Psoas muscle (tissue), 8 donors: Measurements from ENCODE around the gene SPON1. TPM values are rescaled to one million over a fixed set of nuclear protein-coding genes. Genes with fewer than 3 reads are reported as not detected.
"Not testable (repeated sequence)": the region's sequence is repeated elsewhere in the genome, so short reads cannot be mapped to it uniquely, and the experiment has no call there.

Experiments
- ATAC-seq, 4 donors: fragments of 200-7000 bp; cut with Tn5 transposase; one replicate each; pipeline ENCODE4 v1.9.1; 2020; ENCODE audit warnings: moderate library complexity in 3 of 4, mild to moderate bottlenecking in 2 of 4
- DNase-seq, 2 donors: peaks; one replicate each; pipeline ENCODE4 v3.0.0-alpha.2; 2020
- H3K27ac ChIP-seq: fragments of 200-600 bp; one replicate; pipeline ENCODE4 v1.8.0; 2022
- H3K27me3 ChIP-seq, 3 donors: fragments of 200-600 bp in 1 of 3; one replicate each; pipeline versions ENCODE4 v1.6.1 to v1.8.0; 2013 to 2022; ENCODE audit warnings: low read length in 2 of 3, mild to moderate bottlenecking in 2 of 3, moderate library complexity in 1 of 3; ENCODE audit not compliant: insufficient read depth in 3 of 3
- H3K36me3 ChIP-seq, 2 donors: fragments of 200-600 bp in 1 of 2; one replicate each; pipeline versions ENCODE4 v1.6.1 to v1.8.0; 2013 to 2022; ENCODE audit warnings: low read depth in 1 of 2, mild to moderate bottlenecking in 1 of 2, moderate library complexity in 1 of 2; ENCODE audit not compliant: insufficient read depth in 1 of 2
- H3K4me1 ChIP-seq: fragments of 200-600 bp; one replicate; pipeline ENCODE4 v1.8.0; 2022
- H3K4me3 ChIP-seq: fragments of 200-600 bp; one replicate; pipeline ENCODE4 v1.8.0; 2022; ENCODE audit warnings: mild to moderate bottlenecking
- H3K9me3 ChIP-seq: fragments of 200-600 bp; one replicate; pipeline ENCODE4 v1.8.0; 2022
- CTCF ChIP-seq: fragments of 200-600 bp; IDR thresholded peaks from one replicate; pipeline ENCODE4 v1.8.0; 2022; ENCODE audit warnings: antibody characterized with exemption
- WGBS, 3 donors: extraction: QIAGEN DNeasy Blood & Tissue Kit; methylation state at CpG; one replicate each; pipeline versions ENCODE4 v1.1.6 to v1.1.7; 2013; 5-methylcytosine and 5-hydroxymethylcytosine counted together
- intact Hi-C, 2 donors: fragments of 100-400 bp; cut with DNase I; formaldehyde crosslinking; loops; one replicate each; pipeline versions ENCODE4 v1.11.0 to v1.14.2; 2022
- polyA plus RNA-seq, 3 donors: library from polyadenylated mRNA; stranded (reverse); fragments of 200-250 nt; gene quantifications; one replicate each; pipeline ENCODE4 v1.2.3, GENCODE V29; 2013
- total RNA-seq, 4 donors: library from RNA; stranded (reverse); fragmentation: NEBNext Ultra II Directional in 2 of 4; extraction: Animal tissue kit (Norgen Biotek cat#: 25700) in 2 of 4; gene quantifications; one replicate each; pipeline versions ENCODE4 v1.2.1 to v1.2.4, GENCODE V29; 2021 to 2023
- donor health status: healthy with polysubstance abuse.
- donor health status: DM: no; HTN: no; CAD: no; lungs with moderate emphysema.
- donor health status: Bipolar disorder and iron deficiency.
- donor health status: healthy.
- donor health status: DM: yes; HTN: yes; CAD: no.
- donor health status: DM: no; HTN: no; CAD: no.
- donor health status: DM: no; HTN: no; CAD: no.
- donor health status: DM: yes; HTN: yes; CAD: no.

The SPON1 gene
- total and polyA plus RNA-seq, 7 donors = 0.24 to 1.6 (median 1.2) TPM

DNA sequence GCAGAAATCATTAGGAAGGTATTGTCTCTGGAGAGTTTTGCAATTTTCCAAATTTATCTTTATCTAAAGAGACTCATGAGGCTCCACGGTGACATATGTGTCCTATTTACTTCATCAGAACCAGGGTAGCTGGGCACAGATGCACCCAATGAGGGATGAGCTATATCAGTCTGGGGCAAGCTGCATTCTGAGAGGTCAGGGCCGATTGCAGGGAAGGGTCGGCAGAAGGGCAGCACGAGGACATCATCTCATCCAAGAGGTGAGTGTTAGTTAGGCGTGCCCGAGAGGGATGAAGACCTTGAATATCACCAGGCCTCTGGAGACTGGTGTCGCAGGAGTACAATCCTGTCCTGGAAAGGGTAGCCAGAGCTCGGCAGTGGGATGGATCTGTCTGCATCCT, 41.0 kb upstream of the SPON1 start:
- H3K4me3 ChIP-seq = no peak overlapping the region
- H3K9me3 ChIP-seq = no peaks in the 10 kb centered on the region
- no peak for TF ChIP-seq CTCF
- H3K36me3 ChIP-seq = no peaks in the 10 kb centered on the region
- no peak overlapping the region for H3K27ac ChIP-seq
- H3K27me3 ChIP-seq = peaks cover 0 to 2% (median 0%) of the 10 kb centered on the region in 3 donors
- ATAC-seq = no peak
- 60 to 72% (median 67%) methylated on average over 8 of the region's 8 CpGs for WGBS, 3 donors
- DNase-seq = no peak
- H3K4me1 ChIP-seq = no peaks in the 10 kb centered on the region
- intact Hi-C loops = no loop called here

- 50 to 79% (median 59%) methylated on average over 1 of the region's 1 CpG for WGBS, 3 donors
- no peak for TF ChIP-seq CTCF
Observed at GRCh38 chr11:13923182-13923581, 39.3 kb upstream of the SPON1 start.

GRCh38 chr11:13923716-13924650, 38.5 kb upstream of the SPON1 start:
- WGBS, 3 donors = 60 to 70% (median 63%) methylated on average over 8 of the region's 8 CpGs
- Histone ChIP-seq H3K27me3 (no peaks in the 10 kb centered on the region), H3K4me3 (no peak overlapping the region), H3K4me1 (no peaks in the 10 kb centered on the region), H3K9me3 (no peaks in the 10 kb centered on the region), H3K36me3 (no peaks in the 10 kb centered on the region), H3K27ac (no peak overlapping the region)
- TF ChIP-seq CTCF = no peak
- ATAC-seq (no peak), DNase-seq (no peak)
- intact Hi-C loops = no loop called here

More at GRCh38 chr11:13923182-13923581, 39.3 kb upstream of the SPON1 start:
- no peak for ATAC-seq
- intact Hi-C loops = no loop called here
- H3K27ac ChIP-seq = no peak overlapping the region
- no peaks in the 10 kb centered on the region for H3K27me3 ChIP-seq
- no peaks in the 10 kb centered on the region for H3K36me3 ChIP-seq
- DNase-seq = no peak
- H3K4me3 ChIP-seq = no peak overlapping the region
- no peaks in the 10 kb centered on the region for H3K9me3 ChIP-seq
- H3K4me1 ChIP-seq = no peaks in the 10 kb centered on the region

DNA sequence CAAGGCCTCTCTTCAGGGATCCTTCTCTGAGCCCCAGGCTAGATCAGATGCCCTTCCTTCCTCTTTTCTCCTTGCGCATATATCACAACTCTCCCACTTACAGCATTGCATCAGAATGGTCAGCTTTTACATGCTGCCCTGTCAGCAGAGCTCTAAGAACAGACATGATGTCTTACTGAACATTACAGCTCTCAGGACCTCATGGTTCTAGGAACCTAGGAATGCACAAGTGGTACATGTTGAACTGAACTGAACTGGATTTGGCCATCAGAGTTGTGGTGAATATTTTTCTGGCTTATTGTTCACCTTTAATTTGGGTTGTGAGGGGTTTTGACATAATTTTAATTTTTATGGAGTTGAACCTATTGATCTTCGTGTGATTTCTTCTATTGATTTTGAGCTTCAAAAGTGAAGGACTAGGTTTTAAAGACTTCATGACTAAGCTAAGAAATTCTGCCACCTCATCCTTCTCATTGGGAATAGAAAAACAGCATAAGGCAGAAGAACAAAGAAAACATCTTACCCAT, 37.7 kb upstream of the SPON1 start:
- Histone ChIP-seq H3K27ac (no peak overlapping the region), H3K4me3 (no peak overlapping the region), H3K9me3 (no peaks in the 10 kb centered on the region), H3K36me3 (no peaks in the 10 kb centered on the region), H3K4me1 (no peaks in the 10 kb centered on the region), H3K27me3 (no peaks in the 10 kb centered on the region)
- no peak for ATAC-seq
- no peak for DNase-seq
- TF ChIP-seq CTCF = no peak
- intact Hi-C loops = no loop called here
- WGBS, 3 donors = 90 to 95% (median 91%) methylated on average over 2 of the region's 2 CpGs

DNA sequence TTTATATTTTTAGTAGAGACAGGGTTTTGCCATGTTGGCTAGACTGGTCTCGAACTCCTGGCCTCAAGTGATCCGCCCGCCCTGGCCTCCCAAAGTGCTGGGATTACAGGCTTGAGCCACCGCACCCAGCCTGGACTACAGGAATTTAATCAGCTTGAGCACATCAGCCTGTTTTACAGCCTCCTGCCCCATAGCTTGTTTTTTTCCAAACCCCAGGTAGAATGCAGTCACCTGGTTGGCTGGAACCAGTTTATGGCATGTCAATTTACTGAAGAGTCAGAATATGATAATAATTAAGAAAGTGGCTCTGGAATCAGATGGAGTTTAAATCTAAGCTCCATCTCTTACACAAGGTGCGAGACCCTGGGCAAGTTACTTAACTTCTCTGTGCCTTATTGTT, 36.2 kb upstream of the SPON1 start:
- intact Hi-C loops, H3K9me3 ChIP-seq, H3K4me3 ChIP-seq, DNase-seq, ATAC-seq, H3K27ac ChIP-seq, H3K27me3 ChIP-seq, H3K36me3 ChIP-seq, H3K4me1 ChIP-seq: not testable (repeated sequence)
- WGBS, 3 donors = 88 to 96% (median 93%) methylated on average over 5 of the region's 5 CpGs
